Thyroid gland (tissue), 4 donors: ENCODE results near the gene AGBL1.

Experiments used
- CTCF ChIP-seq, 6 experiments: fragments of 200-600 bp in 3 of 6; fragments of 450-650 bp in 3 of 6; sonication (generic) in 3 of 6; IDR thresholded peaks; one replicate each; pipeline ENCODE4 v1.5.1; 2016 to 2019; ENCODE audit warnings: antibody characterized with exemption in 6 of 6, mild to moderate bottlenecking in 2 of 6, inconsistent platforms in 1 of 6, moderate library complexity in 1 of 6
- POLR2A ChIP-seq, 2 donors: fragments of 450-650 bp; IDR thresholded peaks; one replicate each; pipeline ENCODE4 v1.6.1; 2017; ENCODE audit warnings: antibody characterized with exemption in 2 of 2, mild to moderate bottlenecking in 2 of 2, moderate library complexity in 1 of 2

GRCh38 chr15:86526938-86527690, 447.4 kb downstream of the AGBL1 start:
- TF ChIP-seq CTCF (IDR thresholded peaks at IDR 0.05), result no peak
- TF ChIP-seq POLR2A (IDR thresholded peaks at IDR 0.05), result no peak
